Pancreas (tissue), 10 donors: ENCODE data around the gene FBXW10. TPM values are rescaled to one million over a fixed set of nuclear protein-coding genes. Genes with fewer than 3 reads are reported as not detected.
A peak's percentile ranks its signal among the peaks of the same experiment; 100 is the strongest.
"Not testable (repeated sequence)": the region's sequence is repeated elsewhere in the genome, so short reads cannot be mapped to it uniquely, and the experiment has no call there.

Source experiments
- ATAC-seq, 4 donors: fragments of 200-7000 bp; cut with Tn5 transposase; one replicate each; pipeline versions ENCODE4 v1.8.0 to v1.9.1; 2020; ENCODE audit warnings: mild to moderate bottlenecking in 4 of 4, moderate library complexity in 4 of 4
- DNase-seq, 6 donors: peaks; one replicate each; pipeline ENCODE4 v3.0.0-alpha.2; 2020
- FAIRE-seq: peaks from 2 replicates; lab custom pipeline; 2012; peaks lifted over from hg19 to GRCh38; lab: Jason Lieb, UNC
- H3K27ac ChIP-seq, 4 donors: fragments of 200-600 bp; sonication (generic); 1 replicate in 3 of 4; 2 replicates in 1 of 4; pipeline versions ENCODE4 v1.5.0 to v1.8.0; 2020
- H3K27me3 ChIP-seq, 4 donors: fragments of 200-600 bp; one replicate each; pipeline ENCODE4 v1.8.0; 2021
- H3K36me3 ChIP-seq, 3 donors: fragments of 200-600 bp; sonication (generic) in 1 of 3; one replicate each; pipeline versions ENCODE4 v1.5.0 to v1.8.0; 2020 to 2021
- H3K4me1 ChIP-seq, 3 donors: fragments of 200-600 bp; one replicate each; pipeline ENCODE4 v1.8.0; 2021
- H3K4me3 ChIP-seq, 4 donors: fragments of 200-600 bp; sonication (generic) in 2 of 4; one replicate each; pipeline versions ENCODE4 v1.5.0 to v1.8.0; 2020 to 2021
- H3K9me3 ChIP-seq, 4 donors: fragments of 200-600 bp; one replicate each; pipeline ENCODE4 v1.8.0; 2021
- WGBS, 2 donors: extraction: QIAGEN DNeasy Blood & Tissue Kit; methylation state at CpG; one replicate each; pipeline ENCODE4 v1.1.7; 2013; 5-methylcytosine and 5-hydroxymethylcytosine counted together
- intact Hi-C, 3 donors: fragments of 100-400 bp; cut with DNase I; formaldehyde crosslinking; loops; one replicate each; pipeline versions ENCODE4 v1.11.1 to v1.14.2; 2022
- polyA plus RNA-seq, 2 donors: library from polyadenylated mRNA; stranded (reverse); fragments of 200-250 nt; gene quantifications; one replicate each; pipeline ENCODE4 v1.2.3, GENCODE V29; 2013
- total RNA-seq, 6 donors: library from RNA; stranded (reverse); fragmentation: NEBNext Ultra II Directional in 4 of 6; extraction: Animal tissue kit (Norgen Biotek cat#: 25700) in 4 of 6; gene quantifications; one replicate each; pipeline versions ENCODE4 v1.2.1 to v1.2.4, GENCODE V29; 2021 to 2023
- donor health status: healthy with polysubstance abuse.
- donor health status: DM: no; HTN: no; CAD: no; lungs with moderate emphysema.
- donor health status: DM: no; HTN: no; CAD: no.
- donor health status: control.
- donor health status: control.
- donor health status: Bipolar disorder and iron deficiency.
- donor health status: DM: yes; HTN: yes; CAD: no.
- donor health status: DM: no; HTN: no; CAD: no.
- donor health status: DM: no; HTN: no; CAD: no.
- donor health status: DM: yes; HTN: yes; CAD: no.

FBXW10 gene
- total and polyA plus RNA-seq, 8 donors = 0.05 to 0.23 (median 0.11) TPM; not detected in 5

GRCh38 chr17:18721775-18722547 is 21.9 kb upstream of the FBXW10 start:
- H3K9me3 ChIP-seq, DNase-seq, H3K27me3 ChIP-seq, H3K27ac ChIP-seq, H3K4me3 ChIP-seq, H3K36me3 ChIP-seq, FAIRE-seq, intact Hi-C loops, H3K4me1 ChIP-seq: not testable (repeated sequence)
- 64 to 96% methylated on average over 1 to 2 of the region's 12 CpGs for WGBS, 2 donors
- peak; percentile 74 to 85 (median 83) for ATAC-seq

GRCh38 chr17:18722612-18723011 is 21.2 kb upstream of the FBXW10 start:
- H3K27ac ChIP-seq, H3K36me3 ChIP-seq, intact Hi-C loops, H3K27me3 ChIP-seq, H3K4me3 ChIP-seq, FAIRE-seq, ATAC-seq, H3K9me3 ChIP-seq, H3K4me1 ChIP-seq, DNase-seq: not testable (repeated sequence)
- WGBS, 2 donors = 77 to 80% methylated on average over 5 of the region's 5 CpGs

DNA sequence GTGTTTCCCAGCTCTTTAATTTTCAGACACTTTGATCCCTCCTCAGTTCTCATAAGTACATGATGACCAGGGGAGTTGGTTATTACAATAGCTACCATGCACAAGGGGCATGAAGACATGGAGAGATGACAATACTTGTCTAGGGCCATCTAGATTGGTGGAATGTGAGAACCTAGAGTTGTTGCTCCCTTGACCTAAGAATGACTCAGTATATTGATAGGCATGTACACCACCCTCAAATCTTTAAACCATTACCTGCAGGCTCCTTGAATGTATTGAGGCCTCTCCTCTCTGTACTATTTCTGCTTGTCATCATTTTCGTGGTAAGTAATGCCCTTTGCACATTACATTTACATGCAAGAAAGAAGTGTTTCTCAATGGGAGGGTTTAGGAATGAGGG is 20.3 kb upstream of the FBXW10 start:
- H3K9me3 ChIP-seq, H3K36me3 ChIP-seq, H3K27me3 ChIP-seq, ATAC-seq, FAIRE-seq, H3K4me3 ChIP-seq, intact Hi-C loops, H3K27ac ChIP-seq, H3K4me1 ChIP-seq, DNase-seq: not testable (repeated sequence)
- WGBS, 2 donors = 88 to 100% methylated on average over 1 of the region's 1 CpG

- ATAC-seq, H3K27ac ChIP-seq, H3K36me3 ChIP-seq, H3K9me3 ChIP-seq, intact Hi-C loops, DNase-seq, H3K4me1 ChIP-seq, FAIRE-seq, H3K27me3 ChIP-seq, H3K4me3 ChIP-seq: not testable (repeated sequence)
- 72 to 76% methylated on average over 1 of the region's 1 CpG for WGBS, 2 donors
These were observed 11.4 kb upstream of the FBXW10 start for GRCh38 chr17:18732438-18732837.

GRCh38 chr17:18733350-18733749 is 10.5 kb upstream of the FBXW10 start:
- H3K36me3 ChIP-seq, DNase-seq, H3K27ac ChIP-seq, FAIRE-seq, ATAC-seq, H3K4me1 ChIP-seq, H3K4me3 ChIP-seq, intact Hi-C loops, H3K27me3 ChIP-seq, H3K9me3 ChIP-seq: not testable (repeated sequence)
- 70 to 87% methylated on average over 4 of the region's 4 CpGs for WGBS, 2 donors

- intact Hi-C loops, FAIRE-seq: not testable (repeated sequence)
These were observed 4.0 kb upstream of the FBXW10 start for GRCh38 chr17:18739616-18740391.

DNA sequence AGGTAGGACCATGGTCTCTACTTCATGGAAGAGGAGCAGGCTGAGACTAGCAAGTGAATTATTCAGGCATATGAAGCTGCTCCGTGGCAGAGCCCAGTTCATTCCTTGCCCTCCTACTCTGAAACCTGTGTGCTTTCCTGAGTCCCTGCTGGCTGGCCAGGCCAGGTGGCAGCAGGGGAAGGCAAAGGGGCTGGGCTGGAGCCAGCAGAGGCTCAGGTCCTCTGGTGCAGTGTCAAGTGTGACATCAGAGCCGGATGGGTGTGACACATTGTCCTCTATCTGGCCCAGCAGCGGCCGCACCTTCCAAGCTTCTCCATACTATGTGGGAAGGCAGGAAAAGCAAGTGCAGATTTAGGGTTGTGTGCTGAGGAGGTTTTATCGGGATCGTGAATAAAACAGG is 2.6 kb upstream of the FBXW10 start:
- H3K9me3 ChIP-seq, DNase-seq, H3K4me3 ChIP-seq, H3K27me3 ChIP-seq, intact Hi-C loops, H3K36me3 ChIP-seq, ATAC-seq, H3K27ac ChIP-seq, H3K4me1 ChIP-seq, FAIRE-seq: not testable (repeated sequence)
- 68 to 76% methylated on average over 2 to 3 of the region's 6 CpGs for WGBS, 2 donors

More at GRCh38 chr17:18739616-18740391, 4.0 kb upstream of the FBXW10 start:
- not testable (repeated sequence) for H3K27ac ChIP-seq, H3K27me3 ChIP-seq, DNase-seq, ATAC-seq, H3K4me1 ChIP-seq, H3K9me3 ChIP-seq, H3K4me3 ChIP-seq, H3K36me3 ChIP-seq
- WGBS, 2 donors = 77 to 84% methylated on average over 7 of the region's 7 CpGs

DNA sequence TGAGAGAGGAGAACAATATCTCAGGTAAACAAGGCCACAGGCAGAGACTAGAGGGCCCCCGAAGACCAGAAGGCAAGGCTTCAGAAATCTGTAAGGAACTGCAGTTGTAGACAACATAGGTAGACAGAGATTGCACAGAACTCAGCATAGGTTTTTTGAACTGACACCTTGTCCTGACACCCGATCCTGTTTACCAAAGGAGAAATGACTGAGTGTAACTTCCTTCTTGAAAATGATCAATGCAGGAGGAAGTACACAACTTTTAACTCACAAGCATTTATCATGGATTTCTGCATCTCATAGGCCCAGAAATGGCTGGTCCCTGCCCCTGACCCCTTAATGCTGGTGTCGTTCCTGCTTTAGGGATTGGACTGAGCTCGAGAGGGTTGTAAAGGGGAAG is 872 bp downstream of the FBXW10 start:
- WGBS, 2 donors = 39% methylated on average over 3 to 4 of the region's 4 CpGs
- intact Hi-C loops = not testable (repeated sequence)
- ATAC-seq = peak in 3 of 4 donors; percentile 29 to 35 (median 35)

GRCh38 chr17:18746551-18746950 is 2.7 kb downstream of the FBXW10 start:
- intact Hi-C loops, ATAC-seq, FAIRE-seq, H3K27me3 ChIP-seq, DNase-seq, H3K9me3 ChIP-seq, H3K27ac ChIP-seq, H3K4me1 ChIP-seq, H3K4me3 ChIP-seq, H3K36me3 ChIP-seq: not testable (repeated sequence)
- WGBS, 2 donors = 37 to 45% methylated on average over 3 of the region's 3 CpGs

More for the DNA sequence above, 872 bp downstream of the FBXW10 start:
- not testable (repeated sequence) for H3K27me3 ChIP-seq, H3K4me3 ChIP-seq, DNase-seq, H3K9me3 ChIP-seq, FAIRE-seq, H3K36me3 ChIP-seq, H3K4me1 ChIP-seq, H3K27ac ChIP-seq

DNA sequence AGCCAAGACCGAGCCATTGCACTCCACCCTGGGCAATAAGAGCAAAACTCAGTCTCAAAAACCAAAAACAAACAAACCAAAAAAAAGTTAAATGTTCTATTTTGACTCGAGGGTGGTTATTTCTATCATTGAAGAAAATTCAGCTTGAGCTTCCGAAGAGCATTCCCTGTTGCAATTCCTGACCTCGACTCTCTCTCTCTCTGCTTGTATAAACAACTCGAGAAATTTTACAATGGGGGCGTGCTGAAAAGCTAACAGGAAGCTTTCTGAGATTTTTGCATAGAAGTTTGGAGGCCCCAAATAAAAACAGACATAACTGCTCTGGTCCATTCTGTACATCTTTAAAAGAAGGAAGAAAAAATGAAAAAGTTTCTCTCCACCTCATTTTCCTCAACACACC is 3.6 kb downstream of the FBXW10 start:
- DNase-seq, H3K27me3 ChIP-seq, intact Hi-C loops, H3K4me3 ChIP-seq, H3K27ac ChIP-seq, ATAC-seq, H3K4me1 ChIP-seq, FAIRE-seq, H3K36me3 ChIP-seq, H3K9me3 ChIP-seq: not testable (repeated sequence)
- 66% methylated on average over 6 of the region's 6 CpGs for WGBS, 2 donors

DNA sequence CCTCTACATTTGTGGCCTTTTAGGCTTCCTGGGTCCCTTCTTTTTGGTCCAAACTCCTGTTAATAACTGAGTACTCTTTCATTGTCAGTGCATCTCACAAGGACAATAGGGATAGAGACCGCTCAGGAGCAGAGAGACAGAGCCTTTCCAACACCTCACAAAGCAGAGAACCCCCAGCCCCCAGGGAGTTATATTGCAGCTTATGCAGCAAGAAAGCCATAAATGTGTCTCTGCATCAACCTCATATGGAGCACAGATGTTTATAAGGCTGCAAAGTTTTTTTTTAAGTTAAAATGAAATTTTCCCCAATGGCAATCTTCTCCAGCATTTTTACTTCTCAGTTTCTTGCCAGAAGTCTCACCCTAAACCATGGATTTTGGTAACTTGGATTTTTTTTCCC is 6.4 kb downstream of the FBXW10 start:
- intact Hi-C loops, H3K4me3 ChIP-seq, FAIRE-seq, DNase-seq, H3K27me3 ChIP-seq, ATAC-seq, H3K36me3 ChIP-seq, H3K27ac ChIP-seq, H3K9me3 ChIP-seq, H3K4me1 ChIP-seq: not testable (repeated sequence)
- 92 to 96% methylated on average over 1 of the region's 1 CpG for WGBS, 2 donors
